Choroid plexus epithelial cell (primary cell): ENCODE measurements around the gene DBNL.

Source experiments
- DNase-seq: peaks from one replicate; pipeline ENCODE4 v3.0.0-alpha.2; 2010; ENCODE audit warnings: low read depth
- H3K4me3 ChIP-seq: 2 replicates; pipeline ENCODE4 v1.5.1; 2011; ENCODE audit warnings: low read depth, mild to moderate bottlenecking, control low read depth, low read length, moderate library complexity
- TF ChIP-seq, protein P1 (sequence below): conservative IDR thresholded peaks from 2 replicates; pipeline ENCODE4 v1.5.1; 2011; ENCODE audit warnings: low read depth, mild to moderate bottlenecking, control low read depth, inconsistent platforms, low read length, moderate library complexity

Gene DBNL

DNA sequence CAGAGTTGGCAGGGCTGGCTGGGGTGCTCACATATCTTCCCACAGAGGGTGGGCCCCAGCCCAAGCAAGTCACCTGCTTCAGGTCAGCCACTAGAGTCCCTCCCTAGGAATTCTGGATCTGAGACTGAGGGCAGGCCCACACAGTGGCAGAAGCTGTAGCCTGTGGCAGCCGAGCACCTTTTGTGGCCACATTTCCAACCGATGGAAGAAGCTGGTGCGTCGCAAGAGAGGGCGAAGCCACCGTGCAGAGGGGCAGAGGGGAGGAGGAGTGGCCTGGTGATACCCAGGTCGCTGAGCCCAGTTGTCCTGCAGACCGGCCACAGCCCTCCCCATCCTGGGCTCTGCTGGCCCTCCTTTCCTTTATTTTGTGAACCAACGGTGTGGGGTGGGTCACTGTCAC lies 32.6 kb downstream of the DBNL start:
- TF ChIP-seq, protein P1, sequence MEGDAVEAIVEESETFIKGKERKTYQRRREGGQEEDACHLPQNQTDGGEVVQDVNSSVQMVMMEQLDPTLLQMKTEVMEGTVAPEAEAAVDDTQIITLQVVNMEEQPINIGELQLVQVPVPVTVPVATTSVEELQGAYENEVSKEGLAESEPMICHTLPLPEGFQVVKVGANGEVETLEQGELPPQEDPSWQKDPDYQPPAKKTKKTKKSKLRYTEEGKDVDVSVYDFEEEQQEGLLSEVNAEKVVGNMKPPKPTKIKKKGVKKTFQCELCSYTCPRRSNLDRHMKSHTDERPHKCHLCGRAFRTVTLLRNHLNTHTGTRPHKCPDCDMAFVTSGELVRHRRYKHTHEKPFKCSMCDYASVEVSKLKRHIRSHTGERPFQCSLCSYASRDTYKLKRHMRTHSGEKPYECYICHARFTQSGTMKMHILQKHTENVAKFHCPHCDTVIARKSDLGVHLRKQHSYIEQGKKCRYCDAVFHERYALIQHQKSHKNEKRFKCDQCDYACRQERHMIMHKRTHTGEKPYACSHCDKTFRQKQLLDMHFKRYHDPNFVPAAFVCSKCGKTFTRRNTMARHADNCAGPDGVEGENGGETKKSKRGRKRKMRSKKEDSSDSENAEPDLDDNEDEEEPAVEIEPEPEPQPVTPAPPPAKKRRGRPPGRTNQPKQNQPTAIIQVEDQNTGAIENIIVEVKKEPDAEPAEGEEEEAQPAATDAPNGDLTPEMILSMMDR, result no peak
- DNase-seq, result no peak
- H3K4me3 ChIP-seq, result no peak overlapping the region

DNA sequence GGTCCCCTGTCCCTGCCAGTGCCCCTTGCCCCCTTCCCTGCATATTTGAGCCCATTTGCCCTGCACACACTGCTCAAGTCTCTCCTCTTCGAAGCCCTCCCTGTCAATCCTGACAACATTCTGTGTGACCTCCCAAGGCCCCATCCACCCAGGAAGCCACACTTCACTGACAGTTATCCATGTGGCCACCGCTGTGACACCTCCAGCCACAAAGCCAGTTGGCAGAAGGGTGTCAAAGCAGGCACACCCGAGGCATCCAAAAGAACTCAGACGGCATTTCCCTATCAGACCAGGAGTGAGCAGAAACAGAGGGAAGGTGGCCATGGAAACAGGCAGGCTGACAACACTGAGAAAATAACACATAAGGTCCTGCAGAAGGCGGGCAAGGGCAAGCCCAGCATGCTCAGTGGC lies 33.2 kb downstream of the DBNL start:
- TF ChIP-seq, protein P1, result no peak

DNA sequence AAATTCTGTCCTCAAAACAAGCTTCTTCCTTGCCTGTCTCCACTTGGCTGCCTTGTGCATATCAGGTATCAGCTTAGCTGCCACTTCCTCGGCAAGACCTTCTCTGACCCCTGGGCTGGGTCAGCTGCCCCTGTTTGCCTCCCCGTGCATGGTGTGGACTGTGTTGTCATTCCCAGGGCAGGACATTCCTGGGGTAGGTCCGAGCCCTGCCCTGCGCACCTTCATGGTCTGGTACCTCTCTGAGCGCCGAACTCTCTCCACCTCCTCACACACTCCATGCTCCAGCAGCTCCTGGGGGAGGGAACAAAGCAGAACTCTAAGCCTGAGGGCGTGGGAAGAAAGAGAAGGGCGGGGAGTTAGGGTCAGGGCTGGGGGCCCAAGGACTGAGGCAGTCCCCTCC lies 34.0 kb downstream of the DBNL start:
- DNase-seq, result no peak
- no peak overlapping the region for H3K4me3 ChIP-seq
- TF ChIP-seq, protein P1, result no peak

More for the DNA sequence above, 33.2 kb downstream of the DBNL start:
- H3K4me3 ChIP-seq, result no peak overlapping the region
- DNase-seq, result no peak

DNA sequence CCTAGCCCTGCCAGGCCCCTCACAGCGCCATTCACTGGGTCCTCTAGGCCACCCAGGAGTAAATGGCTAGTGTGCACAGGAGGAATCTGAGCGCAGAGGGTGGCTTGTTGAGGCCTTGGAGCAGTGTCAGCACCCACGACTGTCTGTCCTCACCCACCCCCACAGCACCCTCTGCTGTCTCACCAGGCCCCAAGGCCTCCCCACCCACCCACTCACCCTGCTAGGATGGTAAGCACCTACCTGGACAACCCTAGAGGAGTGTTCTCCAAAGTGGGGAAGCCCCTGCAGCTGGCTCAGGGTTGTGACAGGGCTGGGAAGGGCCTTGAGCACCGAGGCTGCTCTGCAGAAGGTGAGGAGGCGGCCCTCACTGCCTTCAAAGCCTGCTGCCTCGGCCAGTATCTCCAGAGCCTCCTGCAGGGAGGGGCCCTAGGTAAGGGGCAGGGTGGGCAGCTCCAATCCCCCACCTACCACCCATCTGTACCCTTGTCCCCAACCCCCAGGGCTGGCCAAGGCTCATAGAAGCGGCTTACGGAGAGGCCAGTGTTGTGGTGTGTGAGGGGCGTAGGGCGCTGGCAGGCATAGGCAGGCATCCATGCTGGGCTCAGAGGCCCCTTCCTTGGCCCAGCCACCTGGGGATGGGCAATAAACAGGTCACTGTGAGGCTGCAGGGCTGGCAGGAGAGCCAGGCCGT lies 35.0 kb downstream of the DBNL start:
- TF ChIP-seq, protein P1, result no peak
- no peak for DNase-seq
- no peak overlapping the region for H3K4me3 ChIP-seq

DNA sequence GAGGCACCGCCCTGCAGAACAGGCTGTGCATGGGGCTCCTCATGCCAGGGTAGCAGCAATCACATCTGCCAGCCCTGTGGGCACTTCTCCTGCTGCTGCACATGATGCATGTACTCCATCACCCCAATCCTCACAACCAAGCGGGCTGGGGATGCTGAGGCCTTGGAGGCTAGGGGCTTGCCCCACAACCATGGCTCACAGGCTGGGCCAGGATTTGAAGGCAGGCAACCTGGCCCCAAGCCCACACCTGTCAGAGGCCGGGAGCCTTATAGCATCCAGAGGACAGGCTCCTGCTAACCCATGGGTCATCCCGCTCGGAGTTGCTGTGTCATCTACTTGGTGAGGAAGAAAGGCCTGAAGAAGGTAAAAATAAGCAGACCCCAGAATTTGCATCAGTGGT lies 35.6 kb downstream of the DBNL start:
- TF ChIP-seq, protein P1, result no peak
- no peak for DNase-seq
- H3K4me3 ChIP-seq, result no peak overlapping the region

DNA sequence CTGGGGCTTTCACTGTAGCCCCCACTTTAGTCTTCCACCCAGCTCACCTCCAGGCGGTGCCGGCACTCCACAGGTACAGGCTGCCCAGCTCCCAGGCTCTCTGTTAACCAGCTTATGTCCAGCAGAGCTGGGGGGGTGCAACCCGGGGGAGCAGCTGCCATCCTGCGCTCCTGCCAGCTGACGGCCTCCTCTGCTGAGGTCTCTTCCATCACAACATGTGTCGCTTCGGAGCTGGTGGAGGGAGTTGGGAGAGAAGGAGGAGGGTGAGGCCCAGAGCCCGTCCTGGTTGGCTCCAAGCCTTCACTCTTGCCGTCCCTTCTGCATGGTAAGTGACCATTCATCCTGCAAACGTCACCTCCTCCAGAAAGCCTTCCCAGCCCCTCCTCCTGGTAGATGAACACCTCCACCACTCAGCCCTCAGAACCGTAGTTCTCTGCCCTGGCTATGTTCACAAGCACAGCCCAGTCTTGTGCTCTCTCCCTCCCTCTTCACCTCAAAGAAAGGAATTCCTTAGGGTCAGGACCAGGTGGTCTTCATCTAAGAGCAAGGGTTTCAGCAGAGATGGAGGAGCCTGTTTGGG lies 36.3 kb downstream of the DBNL start:
- DNase-seq, result no peak
- H3K4me3 ChIP-seq, result no peak overlapping the region
- TF ChIP-seq, protein P1, result no peak

DNA sequence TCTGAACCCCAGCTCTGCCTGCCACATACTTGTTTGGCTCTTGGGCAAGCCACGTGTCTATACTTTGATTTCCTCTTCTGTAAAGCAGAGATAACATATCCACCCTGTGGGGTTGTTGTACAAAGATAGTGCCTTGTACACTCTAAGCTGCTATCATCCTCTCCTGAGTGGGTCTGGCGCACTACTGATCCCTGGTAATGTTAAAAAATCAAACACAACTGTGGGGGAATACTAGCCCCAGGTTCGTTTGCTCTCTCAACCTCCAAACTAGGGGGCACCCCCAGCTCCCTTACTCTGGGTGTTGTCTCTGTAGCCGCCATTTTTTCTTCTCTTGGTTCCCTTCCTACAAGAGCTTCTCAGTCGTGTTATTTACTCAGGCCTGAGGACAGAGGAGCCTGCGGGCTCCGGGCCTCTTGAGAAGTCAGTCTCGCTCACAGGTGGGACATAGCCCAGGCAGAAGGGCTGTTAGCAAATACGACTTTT lies 36.8 kb downstream of the DBNL start:
- peak overlapping the region; percentile 87 for H3K4me3 ChIP-seq
- no peak for DNase-seq
- TF ChIP-seq, protein P1, result no peak
